Activated CD4-positive, alpha-beta T cell treated with anti-CD3 and anti-CD28 coated beads, Interleukin-10, Interleukin-2, amounts not matched to agents 100 ng/mL and 50 ng/mL, durations not matched to agents 16 hours and 8 hours (primary cell): ENCODE data around the gene SMIM8.
"Not testable (repeated sequence)": the region's sequence is repeated elsewhere in the genome, so short reads cannot be mapped to it uniquely, and the experiment has no call there.

ENCODE experiments used
- DNase-seq: peaks from one replicate; pipeline ENCODE4 v3.0.0-alpha.2; 2020

SMIM8 gene

GRCh38 chr6:87322304-87323212 lies at the start of gene SMIM8:
Gene SMIM8 (plus strand): TSS chr6:87322588. CDS start chr6:87337032, 14,444 bp downstream.
- DNase-seq: peak; percentile 89

- no peak for DNase-seq
These were observed 47.6 kb upstream of the SMIM8 start for GRCh38 chr6:87274660-87275274.

- no peak for DNase-seq
These were observed 45.8 kb upstream of the SMIM8 start for GRCh38 chr6:87276624-87277023.

- DNase-seq: no peak
These were observed 45.3 kb upstream of the SMIM8 start for GRCh38 chr6:87277123-87277522.

- DNase-seq: no peak
These were observed 43.2 kb upstream of the SMIM8 start for GRCh38 chr6:87279196-87279595.

GRCh38 chr6:87281426-87281825 lies 41.0 kb upstream of the SMIM8 start:
- DNase-seq: no peak

GRCh38 chr6:87282743-87283142 lies 39.6 kb upstream of the SMIM8 start:
- no peak for DNase-seq

GRCh38 chr6:87283461-87283860 lies 38.9 kb upstream of the SMIM8 start:
- DNase-seq: no peak

- no peak for DNase-seq
These were observed 35.1 kb upstream of the SMIM8 start for GRCh38 chr6:87287251-87287650.

GRCh38 chr6:87289571-87289970 lies 32.8 kb upstream of the SMIM8 start:
- DNase-seq: no peak

- DNase-seq: no peak
These were observed 30.5 kb upstream of the SMIM8 start for GRCh38 chr6:87291883-87292282.

GRCh38 chr6:87293526-87293925 lies 28.9 kb upstream of the SMIM8 start:
- DNase-seq: no peak

- no peak for DNase-seq
These were observed 25.3 kb upstream of the SMIM8 start for GRCh38 chr6:87297119-87297518.

GRCh38 chr6:87301277-87301676 lies 21.1 kb upstream of the SMIM8 start:
- DNase-seq: not testable (repeated sequence)

GRCh38 chr6:87308970-87309369 lies 13.4 kb upstream of the SMIM8 start:
- no peak for DNase-seq

GRCh38 chr6:87312860-87313259 lies 9.5 kb upstream of the SMIM8 start:
- no peak for DNase-seq

GRCh38 chr6:87315071-87315470 lies 7.3 kb upstream of the SMIM8 start:
- no peak for DNase-seq

- DNase-seq: no peak
These were observed 3.0 kb upstream of the SMIM8 start for GRCh38 chr6:87319271-87319987.

GRCh38 chr6:87323880-87324279 lies 1.5 kb downstream of the SMIM8 start:
- DNase-seq: not testable (repeated sequence)

GRCh38 chr6:87330961-87331360 lies 8.6 kb downstream of the SMIM8 start:
- no peak for DNase-seq

GRCh38 chr6:87333033-87333432 lies 10.6 kb downstream of the SMIM8 start:
- no peak for DNase-seq

- peak; percentile 3 for DNase-seq
These were observed 11.3 kb downstream of the SMIM8 start for GRCh38 chr6:87333591-87334181.

GRCh38 chr6:87334683-87335082 lies 12.3 kb downstream of the SMIM8 start:
- no peak for DNase-seq
